Motor neuron (in vitro differentiated cells): Measurements from ENCODE around the gene CLDN18. TPM values are rescaled to one million over a fixed set of nuclear protein-coding genes. Genes with fewer than 3 reads are reported as not detected.
A peak's percentile ranks its signal among the peaks of the same experiment; 100 is the strongest.

Experiments
- ATAC-seq, 8 experiments: fragments of 200-7000 bp; cut with Tn5 transposase; replicated peaks in 6 of 8; 2 replicates each; pipeline ENCODE4 v1.8.0; 2021; ENCODE audit warnings: mild to moderate bottlenecking in 8 of 8, moderate library complexity in 8 of 8
- H3K27ac ChIP-seq, 2 donors: fragments of 250-450 bp; sonication (Bioruptor Pico); 2 replicates each; pipeline ENCODE4 v1.9.0; 2021; ENCODE audit warnings: antibody characterized with exemption in 2 of 2, mild to moderate bottlenecking in 2 of 2, moderate library complexity in 1 of 2
- H3K4me1 ChIP-seq, 2 donors: fragments of 250-450 bp; sonication (Bioruptor Pico); replicated peaks in 1 of 2; 2 replicates each; pipeline ENCODE4 v1.6.1; 2021; ENCODE audit warnings: antibody characterized with exemption in 2 of 2, mild to moderate bottlenecking in 2 of 2, moderate library complexity in 1 of 2
- H3K4me3 ChIP-seq, 5 donors: fragments of 250-450 bp; sonication (Bioruptor Pico); 2 replicates each; pipeline ENCODE4 v1.9.0; 2021; ENCODE audit warnings: antibody characterized with exemption in 5 of 5, mild to moderate bottlenecking in 5 of 5, moderate library complexity in 4 of 5
- WGBS, 10 experiments: fragments of 450-650 bp; shearing (Covaris generic); methylation state at CpG; one replicate each; pipeline ENCODE4 v1.0.0; 2022; 5-methylcytosine and 5-hydroxymethylcytosine counted together
- in situ Hi-C, 9 experiments: fragments of 400-800 bp; cut with MboI; loops; one replicate each; pipeline ENCODE4 v1.15.0; 2021; ENCODE audit warnings: low sequenced_read_pairs in 9 of 9, low pct_unique_long_range_greater_than_20kb in 2 of 9; ENCODE audit not compliant: unreplicated experiment in 9 of 9
- total RNA-seq, 8 experiments: library from RNA; unstranded; fragments of 300-600 nt; gene quantifications; 2 replicates each; pipeline versions ENCODE4 v1.2.3 to v1.2.4, GENCODE V29; 2022

The CLDN18 gene
- 1 to 10 TPM in 3 of 8 experiments, under 1 TPM in 5; 0.16 to 2.8 (median 0.59) TPM for total RNA-seq

DNA sequence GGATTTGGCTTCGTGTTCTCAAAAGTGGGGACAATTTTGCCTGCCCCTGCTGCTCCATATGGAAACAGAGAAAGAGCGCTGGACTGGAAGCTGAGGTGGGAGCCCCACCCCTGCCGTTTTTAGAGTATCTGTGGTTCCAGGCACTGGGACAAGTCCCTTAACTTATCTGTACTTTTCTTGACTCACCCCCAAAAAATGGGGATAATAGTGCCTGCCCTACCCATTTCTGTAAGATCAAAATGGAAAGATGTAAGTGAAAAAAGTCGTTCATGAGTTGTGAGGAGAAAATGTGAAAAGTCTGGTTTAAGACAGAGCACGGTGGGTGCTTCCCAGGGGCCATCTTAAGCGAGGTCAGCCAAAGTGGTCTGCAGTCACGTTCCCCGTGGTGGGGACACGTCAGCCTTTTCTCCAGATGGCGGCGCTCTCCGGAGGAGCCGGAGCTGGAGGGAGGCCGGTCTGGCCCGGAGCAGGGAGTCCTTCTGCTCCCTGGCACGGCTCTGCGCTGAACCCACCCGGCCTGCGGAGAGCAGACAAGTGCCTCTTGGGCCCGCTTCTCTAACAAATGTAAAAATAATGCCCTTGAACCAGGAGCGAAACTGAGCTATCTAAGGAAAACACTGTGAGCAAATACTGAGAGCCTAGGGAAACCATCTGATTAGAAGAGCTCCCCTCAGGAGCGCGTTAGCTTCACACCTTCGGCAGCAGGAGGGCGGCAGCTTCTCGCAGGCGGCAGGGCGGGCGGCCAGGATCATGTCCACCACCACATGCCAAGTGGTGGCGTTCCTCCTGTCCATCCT, at the start of gene CLDN18:
TSS of gene CLDN18 (plus strand) at position 690 of the 797 bp plus-strand sequence. CDS start at position 751, 61 bp downstream.
- no peak for ATAC-seq
- Histone ChIP-seq H3K27ac (no peak within 1 kb of the TSS), H3K4me3 (no peak within 1 kb of the TSS), H3K4me1 (no peaks in the 10 kb centered on the region)
- 69 to 90% (median 83%) methylated on average over 1 to 18 of the region's 30 CpGs; no CpG with 5 or more reads in 3 of the 10 experiments for WGBS, 10 experiments
- in situ Hi-C loops: no loop called here

DNA sequence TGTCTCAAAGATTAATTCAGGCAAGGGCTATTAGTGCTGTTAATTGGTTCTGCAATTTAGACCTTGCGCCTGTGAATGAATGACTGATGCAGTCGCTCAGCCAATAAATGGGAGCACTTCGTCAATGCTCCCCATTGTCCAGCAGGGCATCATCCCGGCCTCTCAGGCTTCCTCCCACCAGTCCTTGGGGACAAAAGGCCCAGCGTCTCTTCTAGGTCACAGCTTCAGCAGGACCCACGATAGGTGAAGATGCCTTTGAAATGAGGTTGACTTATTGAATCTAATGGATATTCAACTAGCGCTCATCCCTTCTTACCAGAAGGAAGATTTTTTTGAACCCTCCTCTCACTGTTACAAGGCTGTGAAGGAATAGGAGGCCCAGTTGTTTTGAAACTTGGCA, 47.7 kb upstream of the CLDN18 start:
- peak in 1 of 8 experiments; percentile 8 for ATAC-seq
- Histone ChIP-seq H3K4me3 (no peak overlapping the region), H3K27ac (no peak overlapping the region), H3K4me1 (no peaks in the 10 kb centered on the region)
- WGBS, 10 experiments: 33 to 90% (median 82%) methylated on average over 2 to 7 of the region's 7 CpGs; no CpG with 5 or more reads in 2 of the 10 experiments
- in situ Hi-C loops: loop anchor here in 6 of 9 experiments (25.0 kb wide), 2 partner anchors 850 to 925 kb away; no protein-coding TSS in a partner anchor

DNA sequence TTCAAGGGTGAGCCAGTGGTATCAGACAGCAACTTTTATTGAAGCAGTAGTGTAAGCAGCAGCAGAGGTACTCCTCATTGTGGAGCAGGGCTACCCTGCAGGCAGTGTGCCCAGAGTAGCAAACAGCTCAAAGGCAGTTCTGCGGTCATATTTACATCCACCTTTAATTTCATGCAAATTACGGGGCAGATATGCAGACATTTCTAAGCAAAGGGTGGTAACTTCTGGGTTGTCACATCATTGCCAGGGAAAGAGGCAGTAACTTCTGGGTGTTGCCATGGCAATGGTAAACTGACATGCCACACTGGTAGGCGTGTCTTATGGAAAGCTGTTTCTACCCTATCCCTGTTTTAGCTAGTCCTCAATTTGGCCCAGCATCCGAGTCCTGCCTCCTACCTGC, 46.5 kb upstream of the CLDN18 start:
- Histone ChIP-seq H3K4me3 (no peak overlapping the region), H3K27ac (no peak overlapping the region), H3K4me1 (no peaks in the 10 kb centered on the region)
- 11 to 100% (median 83%) methylated on average over 1 to 4 of the region's 4 CpGs; no CpG with 5 or more reads in 1 of the 10 experiments for WGBS, 10 experiments
- in situ Hi-C loops: loop anchor here in 6 of 9 experiments (25.0 kb wide), 2 partner anchors 851 to 926 kb away; no protein-coding TSS in a partner anchor
- ATAC-seq: peak in 4 of 8 experiments; percentile 15 to 98 (median 92)

DNA sequence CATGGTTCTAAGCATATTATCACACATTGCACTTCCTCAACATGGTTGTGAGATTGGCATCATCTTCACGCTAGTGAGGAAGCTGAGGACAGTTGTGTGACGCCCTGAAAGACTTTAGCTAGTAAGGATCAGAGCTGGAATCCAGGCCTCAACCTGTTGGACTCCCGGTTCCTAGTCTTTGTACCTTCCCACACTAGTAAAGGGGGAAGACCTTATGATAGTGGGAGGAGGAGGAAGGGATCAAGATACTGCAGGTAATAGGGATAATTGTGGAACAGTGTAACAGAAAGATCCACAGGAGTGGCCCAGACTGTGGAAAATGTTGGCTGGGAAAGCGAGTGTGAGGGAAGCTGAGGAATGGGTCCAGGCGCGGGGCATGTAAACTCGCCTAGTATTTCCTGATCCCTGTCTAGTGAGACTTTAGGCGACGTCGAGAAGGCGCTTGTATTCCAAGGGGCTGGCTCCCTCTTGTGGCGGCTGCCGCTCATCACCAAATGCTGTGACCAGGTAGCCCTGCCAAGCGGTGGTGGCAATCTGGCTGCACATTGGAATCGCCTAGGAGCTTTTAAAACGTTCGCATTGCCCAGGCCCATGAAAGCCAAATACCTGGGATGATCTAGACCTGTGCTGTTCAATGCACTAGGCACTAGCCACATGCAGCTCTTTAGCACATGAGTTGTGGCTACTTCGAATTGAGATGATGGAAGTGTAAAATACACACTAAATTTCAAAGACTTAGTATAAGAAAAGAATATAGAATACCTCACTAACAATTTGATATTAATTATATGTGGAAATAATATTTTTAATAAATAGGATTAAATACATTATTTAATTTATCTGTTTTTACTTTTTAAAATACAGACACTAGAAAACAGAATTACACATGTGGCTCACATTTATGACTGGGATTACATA, 38.8 kb upstream of the CLDN18 start:
- in situ Hi-C loops: loop anchor here in 6 of 9 experiments (25.0 kb wide), 2 partner anchors 859 to 934 kb away; no protein-coding TSS in a partner anchor
- H3K4me1 ChIP-seq: no peaks in the 10 kb centered on the region
- H3K4me3 ChIP-seq: no peak overlapping the region
- 7 to 93% (median 26%) methylated on average over 1 to 10 of the region's 18 CpGs; no CpG with 5 or more reads in 1 of the 10 experiments for WGBS, 10 experiments
- H3K27ac ChIP-seq: no peak overlapping the region
- peak; percentile 77 to 100 (median 92) for ATAC-seq

DNA sequence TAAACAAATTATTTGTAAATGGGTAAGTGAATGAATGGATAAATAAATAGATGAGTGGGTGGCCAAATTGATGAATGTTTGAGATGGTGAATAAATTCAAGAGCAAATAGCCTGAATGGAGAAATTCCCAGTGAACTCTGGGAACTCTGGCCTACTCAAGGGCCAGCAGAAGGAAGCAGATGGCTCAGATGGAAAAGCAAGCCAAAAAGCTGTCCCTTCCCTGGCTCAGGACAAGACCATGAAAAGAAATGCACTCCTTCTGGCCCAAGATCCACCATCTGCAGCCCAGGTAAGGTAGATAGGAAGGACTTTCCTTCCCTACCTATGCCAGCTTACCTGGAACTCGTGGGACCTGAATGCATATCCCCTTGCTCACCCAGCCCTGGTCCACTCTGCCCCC, 37.6 kb upstream of the CLDN18 start:
- in situ Hi-C loops: loop anchor here in 6 of 9 experiments (25.0 kb wide), 2 partner anchors 860 to 935 kb away; no protein-coding TSS in a partner anchor
- Histone ChIP-seq H3K4me3 (no peak overlapping the region), H3K27ac (no peak overlapping the region), H3K4me1 (no peaks in the 10 kb centered on the region)
- ATAC-seq: no peak
- WGBS, 10 experiments: 20 to 100% (median 50%) methylated on average over 1 of the region's 1 CpG; no CpG with 5 or more reads in 5 of the 10 experiments

DNA sequence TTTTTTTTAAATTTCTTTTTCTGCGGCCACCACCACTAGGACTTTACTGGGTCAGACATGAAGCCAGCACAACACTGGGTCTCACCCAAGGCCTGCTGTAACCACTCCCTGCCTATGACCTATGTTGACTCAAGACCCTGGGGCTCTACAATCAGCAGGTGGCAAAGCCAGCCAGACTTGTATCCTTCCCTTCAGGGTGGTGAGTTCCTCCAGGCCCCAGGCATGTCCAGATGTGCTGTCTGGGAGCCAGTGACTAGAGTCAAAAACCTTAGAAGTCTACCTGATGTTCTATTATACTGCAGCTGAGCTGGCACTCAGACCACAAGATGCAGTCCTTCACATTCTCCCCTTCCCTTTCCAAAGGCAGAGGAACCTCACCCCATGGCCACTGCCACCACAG, 31.6 kb upstream of the CLDN18 start:
- in situ Hi-C loops: no loop called here
- ATAC-seq: no peak

DNA sequence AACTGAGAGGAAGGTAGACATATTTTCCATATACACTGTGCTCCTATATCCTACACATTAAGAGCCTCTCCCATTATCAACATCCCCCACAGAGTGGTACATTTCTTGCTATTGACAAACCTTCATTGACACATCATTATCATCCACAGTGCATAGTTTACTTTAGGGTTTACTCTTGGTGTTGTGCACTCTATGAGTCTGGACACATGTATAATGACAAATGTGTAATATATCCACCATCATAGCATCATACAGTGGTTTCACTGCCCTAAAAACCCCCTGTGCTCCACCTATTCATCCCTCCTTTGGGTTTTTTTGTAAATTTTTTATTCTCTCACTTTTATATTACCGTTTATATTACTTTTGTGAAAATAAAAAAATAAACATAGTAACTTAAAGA, 22.2 kb upstream of the CLDN18 start:
- 0 to 86% (median 0%) methylated on average over 1 of the region's 1 CpG; no CpG with 5 or more reads in 1 of the 10 experiments for WGBS, 10 experiments

More for the DNA sequence above, 31.6 kb upstream of the CLDN18 start:
- Histone ChIP-seq H3K27ac (no peak overlapping the region), H3K4me3 (no peak overlapping the region), H3K4me1 (no peaks in the 10 kb centered on the region)
- WGBS, 10 experiments: 71 to 100% (median 100%) methylated on average over 1 of the region's 1 CpG; no CpG with 5 or more reads in 2 of the 10 experiments

DNA sequence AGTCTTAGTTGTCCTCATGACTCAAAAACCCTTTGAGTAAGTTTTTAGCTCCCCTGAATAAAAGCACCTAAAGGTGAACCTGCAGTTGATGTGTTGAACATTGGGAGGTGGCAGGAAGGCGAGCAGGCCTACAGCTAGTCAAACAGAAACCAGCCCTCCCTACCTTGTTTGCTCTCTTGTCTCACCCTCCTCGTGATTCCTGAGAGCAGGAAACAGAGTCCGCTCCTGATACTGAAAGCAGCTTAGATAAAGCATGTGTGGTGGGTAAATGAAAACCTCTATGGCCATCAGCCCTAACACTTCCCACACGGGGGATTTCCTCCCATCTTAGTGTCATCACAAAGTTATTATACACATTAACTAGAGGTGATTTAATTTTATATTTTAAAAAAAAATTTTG, 21.8 kb upstream of the CLDN18 start:
- H3K27ac ChIP-seq: no peak overlapping the region
- WGBS, 10 experiments: 0 to 100% (median 75%) methylated on average over 1 to 4 of the region's 4 CpGs; no CpG with 5 or more reads in 2 of the 10 experiments
- in situ Hi-C loops: no loop called here
- H3K4me1 ChIP-seq: no peaks in the 10 kb centered on the region
- no peak for ATAC-seq
- no peak overlapping the region for H3K4me3 ChIP-seq

More for the DNA sequence above, 22.2 kb upstream of the CLDN18 start:
- no peak overlapping the region for H3K27ac ChIP-seq
- no peaks in the 10 kb centered on the region for H3K4me1 ChIP-seq
- no peak for ATAC-seq
- H3K4me3 ChIP-seq: no peak overlapping the region
- in situ Hi-C loops: no loop called here

DNA sequence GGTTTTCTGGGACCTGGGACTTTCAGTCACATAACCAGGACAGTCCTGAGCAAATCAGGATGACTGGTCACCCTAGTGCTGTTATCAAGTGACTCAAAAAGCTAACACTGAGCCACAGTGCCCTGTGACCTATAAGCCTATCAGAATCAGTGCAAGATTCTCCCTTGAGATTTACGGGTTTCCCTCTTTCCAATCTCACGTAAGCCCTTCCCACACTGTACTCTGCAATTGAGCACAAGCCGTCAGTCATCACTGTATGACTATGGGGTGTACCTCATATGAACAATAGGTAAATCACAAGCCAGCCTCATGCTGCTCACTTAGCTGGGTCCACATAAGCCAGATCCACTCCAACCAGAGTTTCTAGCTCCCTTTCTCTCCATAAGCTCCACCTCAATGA, 21.0 kb upstream of the CLDN18 start:
- in situ Hi-C loops: no loop called here
- H3K4me3 ChIP-seq: no peak overlapping the region
- H3K27ac ChIP-seq: no peak overlapping the region
- no peak for ATAC-seq
- H3K4me1 ChIP-seq: no peaks in the 10 kb centered on the region
- 59 to 100% (median 90%) methylated on average over 1 to 3 of the region's 3 CpGs; no CpG with 5 or more reads in 4 of the 10 experiments for WGBS, 10 experiments

DNA sequence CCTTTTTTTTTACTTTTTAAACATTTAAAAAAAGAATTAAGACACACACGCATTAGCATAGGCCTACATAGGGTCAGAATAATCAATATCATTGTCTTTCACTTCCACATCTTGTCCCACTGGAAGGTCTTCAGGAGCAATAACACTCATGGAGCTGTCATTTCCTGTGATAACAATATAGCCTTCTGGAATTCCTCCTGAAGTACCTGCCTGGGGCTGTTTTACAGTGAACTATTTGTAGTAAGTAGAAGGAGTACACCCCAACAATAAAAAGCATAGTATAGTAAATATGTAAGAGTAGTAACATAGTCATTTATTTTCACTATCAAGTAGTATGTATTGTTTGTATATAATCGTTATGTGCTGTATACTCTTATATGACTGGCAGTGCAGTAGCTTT, 19.5 kb upstream of the CLDN18 start:
- Histone ChIP-seq H3K4me3 (no peak overlapping the region), H3K27ac (no peak overlapping the region), H3K4me1 (no peaks in the 10 kb centered on the region)
- 49 to 100% (median 71%) methylated on average over 1 to 2 of the region's 2 CpGs; no CpG with 5 or more reads in 1 of the 10 experiments for WGBS, 10 experiments
- in situ Hi-C loops: no loop called here
- ATAC-seq: no peak

DNA sequence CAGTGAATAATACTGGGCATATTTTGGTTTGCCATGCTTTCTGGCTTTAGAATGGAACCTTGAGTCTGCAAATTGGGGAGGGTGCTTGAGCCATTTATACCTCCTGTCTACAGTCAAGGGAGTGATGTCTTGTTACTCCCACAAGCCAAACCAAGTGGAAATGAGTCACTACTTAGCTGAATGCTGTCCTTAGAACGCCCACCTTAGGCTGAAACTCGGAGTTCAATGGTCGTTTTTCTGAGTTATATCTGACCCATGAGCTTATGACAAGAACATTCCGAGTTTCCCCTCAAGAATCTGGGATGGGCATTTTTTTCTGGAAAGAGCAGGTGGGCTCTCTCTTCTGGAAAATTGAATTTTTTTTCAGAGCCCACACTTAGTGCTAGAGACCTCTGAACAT, 17.4 kb upstream of the CLDN18 start:
- WGBS, 10 experiments: 28 to 84% (median 59%) methylated on average over 3 to 4 of the region's 4 CpGs; no CpG with 5 or more reads in 2 of the 10 experiments
- ATAC-seq: no peak
- no peak overlapping the region for H3K27ac ChIP-seq
- no peaks in the 10 kb centered on the region for H3K4me1 ChIP-seq
- in situ Hi-C loops: no loop called here
- no peak overlapping the region for H3K4me3 ChIP-seq

DNA sequence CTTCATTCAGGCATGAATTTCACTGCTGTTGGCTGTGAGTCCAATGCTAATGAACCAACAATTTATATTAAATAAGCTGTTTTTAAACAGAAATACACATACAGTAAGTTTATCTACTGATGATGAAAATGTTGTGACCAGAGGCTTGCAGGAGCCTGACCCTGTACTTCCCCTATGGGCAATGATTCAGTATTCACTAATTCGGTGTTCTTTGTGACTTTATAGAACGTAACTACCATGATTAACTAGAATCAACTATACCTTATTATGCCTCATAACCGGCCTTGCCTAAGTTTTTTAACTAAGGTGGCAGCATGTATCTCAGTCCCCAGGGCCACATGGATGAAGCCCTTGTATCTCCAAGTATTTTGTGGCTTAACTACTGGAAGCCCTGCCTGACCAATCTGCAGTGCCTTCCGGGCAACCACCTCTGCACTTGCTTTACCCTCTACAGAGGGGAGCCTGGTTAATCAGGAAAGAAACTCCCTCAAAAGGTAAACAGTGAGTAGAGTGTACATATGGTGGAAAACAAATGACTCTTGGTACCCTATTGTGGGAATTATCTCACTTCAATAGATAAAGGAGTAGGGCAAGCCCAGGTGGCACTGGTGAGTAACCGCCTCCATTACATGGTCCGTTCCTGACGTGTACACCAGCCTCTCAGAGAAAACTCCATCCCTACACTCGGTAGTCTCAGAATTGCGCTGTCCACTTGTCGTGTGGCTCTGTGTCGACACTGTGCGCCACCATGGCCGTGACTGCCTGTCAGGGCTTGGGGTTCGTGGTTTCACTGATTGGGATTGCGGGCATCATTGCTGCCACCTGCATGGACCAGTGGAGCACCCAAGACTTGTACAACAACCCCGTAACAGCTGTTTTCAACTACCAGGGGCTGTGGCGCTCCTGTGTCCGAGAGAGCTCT, 11.6 kb upstream of the CLDN18 start:
- WGBS, 10 experiments: 56 to 92% (median 82%) methylated on average over 3 to 9 of the region's 18 CpGs; no CpG with 5 or more reads in 2 of the 10 experiments
- H3K27ac ChIP-seq: no peak overlapping the region
- H3K4me3 ChIP-seq: no peak overlapping the region
- in situ Hi-C loops: no loop called here
- no peaks in the 10 kb centered on the region for H3K4me1 ChIP-seq
- ATAC-seq: peak in 1 of 8 experiments; percentile 25
